Measurements from ENCODE around the gene CACNA1S.
A peak's percentile ranks its signal among the peaks of the same experiment; 100 is the strongest.

Gene CACNA1S

DNA sequence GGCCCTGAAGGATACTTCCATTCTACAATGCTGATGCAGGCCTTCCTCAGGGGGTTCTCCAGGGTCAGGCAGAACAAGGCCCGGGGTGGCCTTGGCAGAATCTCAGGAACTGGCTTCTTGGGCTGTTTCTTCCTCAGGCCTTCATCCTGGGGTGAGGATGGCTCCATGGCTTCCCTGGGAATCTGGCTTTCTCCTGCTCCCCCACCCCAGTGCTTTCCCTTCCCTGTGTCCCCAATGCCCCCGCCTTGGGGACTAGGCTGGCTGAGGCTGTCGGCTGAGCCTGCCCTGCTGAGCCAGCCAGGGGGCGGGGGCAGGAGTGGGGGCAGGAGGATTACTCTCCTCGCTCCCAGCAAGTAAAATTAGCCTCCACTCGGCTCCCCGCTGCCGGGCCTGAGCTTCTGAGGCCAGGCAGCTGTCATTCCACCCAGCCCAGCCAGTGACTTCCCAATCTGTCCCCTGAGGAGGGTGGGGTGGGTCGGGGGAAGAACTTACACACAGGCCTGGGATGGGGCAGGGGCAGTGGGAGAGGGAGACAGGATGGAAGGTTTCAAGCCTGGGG, at the start of gene CACNA1S:
TSS of gene CACNA1S (minus strand) at position 254 of the 559 bp plus-strand sequence. CDS start at position 167, 87 bp downstream.
- no peak for DNase-seq (ENCODE audit: low read depth, low spot score)

DNA sequence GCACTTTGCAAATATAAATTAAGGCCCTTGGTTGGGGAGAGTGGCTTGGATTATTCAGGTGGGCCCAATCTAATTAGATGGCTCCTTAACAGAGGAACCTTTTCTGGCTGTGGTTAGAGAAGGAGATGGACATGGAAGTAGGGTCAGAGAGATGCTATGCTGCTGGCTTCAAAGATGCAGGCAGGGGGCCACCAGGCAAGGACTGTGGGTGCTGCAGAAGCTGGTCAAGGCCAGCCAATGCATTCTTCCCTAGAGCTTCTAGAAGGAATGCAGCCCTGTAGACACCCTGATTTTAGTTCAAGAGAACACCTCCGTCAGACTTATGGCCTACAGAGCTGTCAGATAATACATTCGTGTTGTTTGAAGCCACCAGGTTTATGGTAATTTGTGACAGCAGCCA, 45.7 kb upstream of the CACNA1S start:
- DNase-seq (ENCODE audit: low read depth, low spot score), result no peak

DNA sequence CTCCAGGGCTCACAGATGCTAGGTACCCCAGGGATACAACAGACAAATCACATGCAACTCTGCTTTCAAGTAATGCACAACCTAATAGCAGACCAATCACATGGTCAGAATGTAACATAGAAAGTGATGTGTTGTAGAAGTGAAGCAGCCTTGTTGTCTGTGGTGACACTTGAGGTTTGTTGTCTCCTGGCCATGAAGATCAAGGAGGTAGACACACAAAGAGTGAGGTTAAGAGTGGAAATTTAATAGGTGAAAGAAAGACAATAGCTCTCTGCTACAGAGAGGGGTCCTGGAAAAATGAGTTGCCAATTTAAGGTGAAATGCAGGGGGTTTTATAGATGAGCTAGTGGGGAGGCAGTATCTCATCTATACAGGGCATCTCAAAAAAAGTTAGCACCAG, 44.6 kb upstream of the CACNA1S start:
- no peak for DNase-seq (ENCODE audit: low read depth, low spot score)

DNA sequence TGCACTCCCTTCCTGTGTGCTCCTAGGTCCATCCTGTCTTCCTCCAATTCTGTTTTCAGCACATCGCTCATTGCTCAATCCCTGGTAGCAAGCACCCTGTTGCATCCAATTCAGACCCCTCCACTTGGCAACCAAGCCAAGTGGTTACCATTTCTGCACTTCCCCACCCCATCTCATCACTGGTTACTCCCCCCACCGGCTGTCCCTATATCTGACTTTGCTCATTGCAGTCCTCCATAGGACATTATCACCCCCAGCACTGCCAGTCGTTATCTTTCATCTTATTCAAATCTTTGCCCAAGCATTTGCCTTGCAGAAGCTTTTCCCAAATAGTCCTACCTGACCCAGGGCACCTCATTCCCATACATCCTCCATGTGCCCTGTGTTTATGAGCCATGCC, 44.1 kb upstream of the CACNA1S start:
- no peak for DNase-seq (ENCODE audit: low read depth, low spot score)

DNA sequence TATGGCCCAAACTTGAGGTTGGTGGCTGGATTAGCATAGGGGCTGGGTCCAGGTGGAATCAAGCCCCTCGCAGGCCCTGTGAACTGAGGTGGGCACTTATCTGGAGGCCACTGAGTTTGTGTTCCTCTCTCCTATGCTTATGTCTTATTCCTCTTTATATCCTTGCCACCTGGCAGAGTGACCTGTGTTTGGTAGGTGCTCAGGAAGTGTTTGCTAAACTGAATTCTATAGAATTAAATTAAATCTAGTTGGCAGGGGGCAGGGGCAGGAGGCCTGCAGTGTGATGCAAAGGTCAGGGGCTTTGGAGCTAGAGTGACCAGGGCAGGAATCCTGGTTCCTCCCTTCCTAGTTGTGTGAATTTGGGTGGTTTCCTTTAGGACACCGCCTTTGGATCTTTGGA, 43.1 kb upstream of the CACNA1S start:
- DNase-seq (ENCODE audit: low read depth, low spot score), result no peak

DNA sequence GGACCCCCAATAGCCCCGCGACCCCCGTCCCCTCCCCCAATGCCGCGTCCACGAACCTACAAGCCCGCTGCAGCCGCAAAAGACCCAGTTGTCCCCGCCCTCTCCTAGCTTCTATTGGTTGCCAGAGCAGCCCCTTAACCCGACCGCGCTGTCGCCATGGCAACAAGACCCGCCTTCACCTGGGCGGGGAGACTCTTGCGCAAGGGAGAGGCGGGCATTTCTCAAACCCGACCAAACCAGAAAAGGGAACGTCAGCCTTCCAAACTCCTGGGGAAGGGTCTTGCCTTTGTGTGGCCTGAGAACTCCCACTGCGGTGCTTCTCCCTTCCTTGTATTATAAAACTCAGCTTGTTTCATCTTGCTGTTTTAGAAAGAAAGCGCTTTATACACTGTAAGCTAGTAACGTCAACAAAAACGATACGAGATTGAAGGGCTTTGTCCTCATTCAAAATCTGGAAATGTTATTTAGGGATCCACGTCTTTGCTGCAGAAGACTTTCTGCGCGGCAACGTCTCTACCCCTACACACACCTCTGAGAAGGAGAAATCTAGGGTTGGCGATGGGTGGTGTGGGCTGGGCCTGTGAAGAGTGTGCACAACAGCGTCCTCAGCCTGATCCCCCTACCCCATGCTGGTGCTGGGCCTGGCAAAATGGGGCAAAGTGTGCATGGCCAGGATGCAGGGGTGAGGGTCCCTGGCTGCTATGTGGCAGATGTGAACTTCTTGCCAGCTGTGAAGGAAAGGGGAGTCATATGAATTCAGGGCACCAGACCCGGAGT, 42.4 kb upstream of the CACNA1S start, which contains the start of gene TMEM9:
TSS of gene TMEM9 (minus strand) at position 86 of the 777 bp plus-strand sequence. CDS start 551 bp downstream, outside the sequence.
- peak; percentile 94 for DNase-seq (ENCODE audit: low read depth, low spot score)

DNA sequence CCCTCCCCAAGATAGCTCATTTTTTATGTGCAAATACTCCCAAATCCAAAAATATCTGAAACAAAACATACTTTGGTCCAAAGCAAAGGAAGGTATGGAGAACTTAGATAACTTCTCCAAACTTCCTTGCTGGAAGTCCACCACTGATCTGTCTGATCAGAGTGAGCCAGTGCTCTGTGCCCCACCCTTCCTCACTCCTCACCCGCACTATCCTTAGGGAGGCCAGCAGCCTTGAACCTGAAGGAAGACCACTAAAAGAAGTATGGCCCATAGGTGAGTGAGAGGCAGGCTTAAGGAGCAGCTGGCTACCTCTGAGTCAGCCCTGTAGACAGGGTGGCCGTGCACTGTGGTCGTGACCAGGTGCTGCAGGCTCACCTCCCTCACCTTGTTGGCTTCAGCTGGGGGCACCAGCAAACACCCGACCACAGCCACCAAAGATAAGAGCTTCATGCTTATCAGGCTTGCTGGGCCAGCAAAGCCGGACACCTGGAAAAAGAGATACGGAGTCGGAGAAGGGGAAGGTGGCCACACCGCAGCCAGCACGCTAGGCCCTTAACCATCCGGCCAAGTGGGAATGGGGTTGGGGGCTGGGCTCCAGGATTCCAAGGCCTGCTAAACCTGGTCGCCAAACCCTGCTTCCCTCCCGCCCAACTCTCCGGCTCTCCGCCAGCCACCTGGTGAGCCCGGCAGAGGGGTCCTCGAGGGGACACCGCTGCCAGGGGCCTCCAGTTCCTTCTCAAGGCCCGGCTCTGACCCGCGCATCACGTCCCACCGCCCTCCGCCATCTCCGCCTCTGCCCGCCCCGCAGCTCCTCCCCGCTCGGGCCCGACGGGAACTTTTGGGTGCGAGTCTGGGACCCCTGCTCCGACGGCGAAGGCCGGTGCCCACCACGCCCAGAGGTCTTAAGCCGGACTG, 41.5 kb upstream of the CACNA1S start:
- no peak for DNase-seq (ENCODE audit: low read depth, low spot score)

DNA sequence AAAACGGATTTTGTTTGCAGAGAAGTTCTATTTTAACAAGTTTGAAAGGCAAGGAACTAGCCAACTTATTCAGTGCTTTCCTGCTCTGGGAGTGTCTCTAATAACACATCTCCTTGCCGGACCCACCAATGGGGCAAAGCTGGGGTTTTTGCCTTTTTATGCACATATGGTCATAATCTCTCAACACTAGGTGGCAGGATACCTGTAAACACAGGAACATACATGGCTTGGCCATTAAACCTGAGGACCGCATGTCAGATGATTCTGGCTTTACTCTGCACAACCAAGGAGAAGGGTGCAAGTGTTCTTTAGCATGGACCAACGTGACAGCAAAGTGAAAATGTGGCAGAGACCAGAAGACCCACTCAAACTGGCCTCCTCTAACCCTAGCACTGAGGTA, 37.2 kb upstream of the CACNA1S start:
- DNase-seq (ENCODE audit: low read depth, low spot score), result no peak

DNA sequence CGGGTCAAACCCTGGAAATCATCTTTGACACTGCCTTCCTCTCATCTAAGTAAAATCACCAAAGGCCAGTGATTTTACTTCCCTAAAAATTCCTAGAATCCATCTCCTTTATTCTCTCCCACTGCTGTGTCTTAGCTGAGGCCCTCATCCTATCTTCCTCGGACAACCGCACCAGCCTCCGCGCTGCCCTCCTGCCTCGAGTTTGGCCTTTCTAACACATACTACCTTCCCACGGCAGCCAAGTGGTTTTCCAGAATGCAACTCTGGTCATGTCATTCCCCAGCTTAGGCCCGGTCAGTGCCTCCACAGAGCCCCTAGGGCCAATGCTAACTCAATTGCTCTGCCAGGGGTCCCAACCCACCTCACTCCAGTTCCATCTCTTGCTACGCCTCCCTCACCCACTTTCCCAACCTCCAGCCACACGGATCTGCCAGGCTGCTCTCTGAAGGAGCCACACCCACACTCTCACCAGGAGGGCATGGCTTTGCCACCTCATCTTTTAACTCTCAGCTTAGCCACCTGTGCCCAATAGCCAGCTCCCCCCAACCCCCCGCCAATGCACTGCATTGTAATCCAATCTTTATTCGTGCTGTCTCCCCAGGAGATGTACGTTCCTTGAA, 35.3 kb upstream of the CACNA1S start:
- DNase-seq (ENCODE audit: low read depth, low spot score), result no peak

DNA sequence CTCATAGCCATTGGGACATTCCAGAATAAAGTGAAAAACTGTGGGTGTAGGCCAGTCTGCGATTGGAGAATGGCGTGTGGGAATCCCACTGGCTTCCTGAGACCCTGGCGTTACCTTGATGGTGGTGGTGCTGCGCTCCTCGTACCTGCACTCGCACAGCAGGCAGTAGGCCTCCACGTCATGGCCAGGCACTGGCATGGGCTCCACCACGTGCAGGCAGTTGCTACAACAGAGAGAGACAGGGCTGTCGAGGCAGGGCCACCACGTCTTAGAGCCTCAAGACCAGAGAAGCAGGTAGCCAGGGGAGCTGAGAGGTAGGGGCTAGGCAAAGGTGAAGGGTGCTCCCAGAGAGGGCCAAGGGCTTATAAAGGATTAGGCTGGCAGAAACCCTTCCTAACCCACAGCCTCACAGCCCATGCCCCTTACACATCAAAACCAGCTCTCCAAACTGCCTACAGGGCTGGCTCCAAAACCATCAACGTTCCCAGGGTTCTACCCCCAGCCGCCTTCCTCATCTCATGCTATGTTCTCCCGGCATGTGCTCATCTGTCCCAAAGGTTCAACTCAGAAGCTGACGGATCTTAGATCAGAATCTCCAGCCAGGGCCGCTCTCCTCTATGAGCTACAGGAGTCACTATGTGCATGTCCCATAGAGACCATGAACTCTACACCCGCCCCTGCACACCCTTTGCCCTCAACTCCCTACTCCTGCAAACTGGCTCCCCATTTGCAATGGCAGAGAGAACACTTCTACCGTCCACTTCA, 34.6 kb upstream of the CACNA1S start:
- no peak for DNase-seq (ENCODE audit: low read depth, low spot score)

DNA sequence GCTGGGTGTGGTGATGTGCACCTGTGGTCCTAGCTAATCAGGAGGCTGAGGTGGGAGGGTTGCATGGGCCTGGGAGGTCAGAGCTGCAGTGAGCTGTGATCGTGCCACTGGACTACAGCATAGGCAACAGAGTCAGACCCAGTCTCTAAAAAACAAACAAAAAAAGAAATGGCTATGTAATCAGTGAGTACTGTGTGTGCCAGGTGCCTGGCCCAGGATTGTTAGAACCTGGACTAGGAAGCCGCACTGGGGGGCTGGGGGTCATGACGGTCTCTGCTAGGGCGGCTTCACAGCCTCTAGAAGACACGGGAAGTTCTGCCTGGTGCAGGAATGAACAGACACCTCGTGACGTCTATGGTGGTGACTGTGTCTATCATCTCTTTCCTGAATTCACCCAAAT, 33.6 kb upstream of the CACNA1S start:
- DNase-seq (ENCODE audit: low read depth, low spot score), result no peak

DNA sequence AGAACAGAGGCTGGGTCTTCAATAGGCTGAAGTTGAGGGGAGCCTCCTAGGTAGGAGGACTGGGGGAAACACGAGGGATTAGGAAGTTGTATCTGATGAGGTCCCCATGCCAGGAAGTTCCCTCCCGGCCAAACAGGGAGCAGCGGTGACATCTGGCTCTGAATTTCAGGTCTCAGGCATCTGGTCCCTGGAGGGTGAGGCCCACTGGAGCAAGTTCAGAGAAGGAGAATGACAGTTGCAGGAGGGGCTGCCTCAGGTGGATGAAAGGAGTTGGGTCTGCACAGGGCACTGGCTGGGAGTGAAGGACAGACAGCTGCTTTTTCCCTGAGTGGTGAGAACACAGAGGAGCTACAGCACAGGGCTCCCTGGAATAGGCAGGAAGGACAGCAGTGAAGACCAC, 32.9 kb upstream of the CACNA1S start:
- no peak for DNase-seq (ENCODE audit: low read depth, low spot score)

DNA sequence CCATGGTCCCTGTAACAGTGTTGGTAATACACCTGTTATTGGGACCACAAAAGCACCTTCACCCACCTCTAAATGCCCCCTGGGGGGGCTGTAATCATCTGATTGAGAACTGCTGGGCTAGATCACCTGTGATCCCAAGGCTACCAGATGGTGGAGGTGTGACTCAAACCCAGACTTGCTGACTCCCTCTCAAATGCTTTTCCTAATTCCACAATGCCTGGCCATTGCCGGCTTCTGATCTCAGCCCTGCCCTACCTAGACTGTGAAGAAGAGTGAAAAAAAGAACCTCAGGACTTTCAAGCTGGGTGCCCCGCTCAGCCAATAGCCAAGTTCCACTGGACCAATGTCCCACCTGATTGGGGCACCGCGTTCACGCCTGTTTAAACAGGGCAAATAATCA, 32.5 kb upstream of the CACNA1S start:
- no peak for DNase-seq (ENCODE audit: low read depth, low spot score)

DNA sequence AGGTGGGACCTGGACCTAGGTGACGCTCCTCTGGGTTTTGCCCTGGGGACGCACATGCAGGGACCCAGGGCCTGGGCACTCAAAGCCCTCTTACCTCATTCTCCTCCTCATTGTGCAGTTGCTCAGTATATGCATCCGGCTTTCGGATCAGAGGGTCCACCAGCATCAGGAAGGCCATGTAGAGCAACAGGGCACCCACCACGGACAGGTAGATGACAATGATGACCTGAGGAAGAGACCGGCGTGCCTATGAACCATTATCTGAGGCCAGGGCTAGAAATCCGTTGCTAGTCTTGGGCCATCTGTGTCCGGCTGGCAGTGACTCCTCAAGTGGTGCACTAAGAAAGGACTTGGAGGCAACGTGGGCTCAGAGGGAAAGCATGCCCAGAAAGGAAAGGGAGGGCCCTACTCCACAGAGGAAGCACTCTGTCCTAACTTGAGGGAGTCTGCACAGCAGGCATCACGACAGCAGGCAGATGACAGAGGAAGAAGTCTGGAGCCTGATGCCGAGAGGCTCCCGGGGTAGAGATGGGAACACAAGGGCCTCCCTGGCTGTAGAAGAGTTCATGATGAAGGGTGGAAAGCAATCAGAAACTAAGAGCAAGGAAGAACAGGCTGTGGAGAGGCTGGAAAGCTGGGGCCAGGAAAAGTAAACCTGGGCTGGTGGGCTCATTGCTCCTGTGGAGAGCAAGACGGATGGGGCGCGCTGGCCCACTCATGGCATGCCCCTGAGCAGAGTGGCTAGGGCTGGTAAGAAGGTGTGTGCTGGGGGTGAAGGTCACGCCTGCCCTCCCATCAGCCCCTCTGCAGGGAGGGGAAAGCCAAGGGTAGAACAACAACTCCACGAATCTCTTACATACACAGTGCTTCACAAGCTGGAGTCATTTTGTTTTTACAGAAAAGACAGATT, 31.8 kb upstream of the CACNA1S start:
- DNase-seq (ENCODE audit: low read depth, low spot score), result no peak

DNA sequence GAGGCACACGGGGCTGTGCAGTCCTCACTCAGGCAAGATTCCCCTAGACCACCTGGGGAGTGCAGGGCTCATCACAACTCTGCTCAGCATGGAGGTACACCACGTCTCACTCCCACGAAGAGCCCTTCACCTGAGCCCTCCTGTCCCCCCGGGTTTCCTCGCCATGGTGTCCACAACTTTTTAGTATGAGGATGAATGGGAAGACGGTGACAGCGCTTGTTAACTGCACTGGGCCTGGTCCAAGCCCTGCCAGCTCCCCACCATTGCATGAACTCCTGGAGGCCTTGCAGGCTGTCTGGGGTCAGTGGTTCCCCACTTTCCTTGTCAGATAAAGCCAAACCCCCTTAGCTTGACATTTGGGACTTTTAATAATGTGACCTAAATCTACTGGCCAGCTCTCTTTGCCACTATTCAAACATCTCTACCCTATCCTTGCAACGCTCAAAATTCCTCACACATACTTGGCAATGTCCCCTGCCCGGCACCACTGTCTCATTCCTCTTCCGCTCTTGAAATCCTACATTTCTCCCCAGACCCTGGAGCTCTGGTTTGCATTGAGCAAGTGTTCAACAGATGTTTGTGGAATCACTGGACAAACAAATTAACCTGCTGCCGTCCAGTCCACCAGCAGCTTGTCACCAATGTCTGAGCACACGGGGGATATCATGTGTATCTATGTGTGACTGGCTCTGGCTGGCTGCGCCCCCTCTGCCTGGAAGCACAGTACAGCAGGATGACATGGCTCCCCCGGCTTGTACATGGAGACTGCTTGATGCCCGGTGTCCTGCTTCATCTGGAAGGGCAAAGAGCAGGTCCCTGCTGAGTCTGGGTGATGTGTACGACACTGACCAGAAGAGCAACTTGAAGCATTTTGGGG, 30.9 kb upstream of the CACNA1S start:
- DNase-seq (ENCODE audit: low read depth, low spot score), result no peak

DNA sequence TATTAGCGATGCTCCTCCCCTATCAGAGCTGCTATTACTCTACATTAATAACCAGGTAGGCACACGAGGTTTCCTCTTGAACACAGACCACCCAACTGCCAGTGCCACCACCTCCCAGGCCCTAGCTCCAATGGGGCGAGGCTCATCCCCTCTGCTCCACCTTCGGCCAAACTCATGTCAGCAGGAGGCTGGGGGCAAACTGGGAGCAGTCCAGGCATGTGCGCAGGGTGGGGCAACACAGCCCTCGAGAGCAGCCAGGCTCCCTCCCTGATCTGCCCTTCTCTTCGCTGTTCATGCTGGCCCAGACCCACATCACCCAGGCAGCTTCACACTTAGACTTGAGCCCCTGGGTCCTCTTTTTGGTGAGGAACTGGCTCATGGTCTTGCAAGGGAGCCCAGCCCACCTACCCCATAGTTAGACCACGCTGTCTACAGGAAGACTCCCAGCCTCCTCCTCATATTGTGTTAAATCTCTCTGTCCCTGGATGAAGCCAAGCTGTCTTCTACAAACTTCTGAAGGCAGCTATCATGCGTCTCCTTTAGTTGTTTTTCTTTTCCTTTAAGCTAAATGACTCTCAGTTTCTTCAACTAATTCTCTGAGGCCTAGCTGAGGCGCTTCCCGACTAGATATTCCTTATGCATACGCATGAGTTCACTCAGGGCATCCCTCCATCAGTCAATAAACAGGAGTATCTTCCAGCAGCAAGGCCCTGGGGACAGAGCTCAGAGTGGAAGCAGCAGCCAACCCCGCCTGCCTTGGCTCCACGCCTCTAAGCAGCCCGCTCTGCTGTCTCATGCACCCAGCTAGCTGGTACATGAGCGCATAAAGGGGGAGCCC, 30.0 kb upstream of the CACNA1S start:
- no peak for DNase-seq (ENCODE audit: low read depth, low spot score)

DNA sequence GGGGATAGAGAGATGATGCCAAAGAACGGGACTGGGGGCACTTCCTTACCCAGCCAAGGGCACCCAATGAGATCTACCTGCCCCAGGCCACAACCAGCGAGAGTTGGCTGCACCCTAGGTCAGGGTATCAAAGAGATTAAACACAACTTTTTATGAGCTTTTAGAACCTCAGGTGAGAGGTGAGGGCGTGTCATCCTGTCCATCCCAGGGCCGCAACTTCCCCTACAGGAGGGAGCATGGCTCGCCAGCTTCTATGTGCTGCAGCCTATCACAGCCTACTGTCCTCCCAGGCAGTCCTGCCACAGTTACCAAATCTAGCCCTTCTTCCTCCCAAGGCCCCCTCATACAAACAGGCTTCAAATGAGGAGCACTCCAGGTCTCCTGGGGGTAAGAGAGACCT, 29.2 kb upstream of the CACNA1S start:
- DNase-seq (ENCODE audit: low read depth, low spot score), result no peak

DNA sequence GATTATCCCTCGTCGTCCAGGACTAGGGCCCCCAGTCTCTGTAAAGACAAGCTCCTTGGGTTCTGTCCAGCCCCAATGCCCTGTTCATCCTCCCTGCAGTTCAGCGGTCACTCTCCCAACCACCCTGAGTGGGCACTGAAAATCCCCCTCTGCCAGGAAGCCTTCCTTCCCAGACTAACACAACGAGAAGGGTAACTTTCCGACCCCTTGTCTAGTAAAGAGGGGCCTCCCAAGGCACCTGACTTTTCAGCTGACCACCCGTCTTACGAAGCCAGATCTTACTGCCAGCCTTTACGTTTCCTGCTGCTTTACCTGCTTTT, 28.7 kb upstream of the CACNA1S start:
- DNase-seq (ENCODE audit: low read depth, low spot score), result no peak

Measured in activated CD4-positive, CD25-positive, alpha-beta regulatory T cell treated with anti-CD3 and anti-CD28 coated beads, Interleukin-2, amount 50 U/mL, for 16 hours (primary cell).